HCT116 (cell line): ENCODE results near the gene PRKCH. TPM values are rescaled to one million over a fixed set of nuclear protein-coding genes. Genes with fewer than 3 reads are reported as not detected.

Experiments used
- ATAC-seq: fragments of 200-7000 bp; cut with Tn5 transposase; 2 replicates; pipeline ENCODE4 v1.9.1; 2020; ENCODE audit warnings: mild to moderate bottlenecking, moderate library complexity
- BruUV-seq: library from RNA; stranded (reverse); fragments of 400-500 nt; replicated peaks from 2 replicates; lab custom pipeline; 2021; lab: Mats Ljungman, UMichigan
- CTCF ChIA-PET: fragments of 300-600 bp; sonication (Branson Sonifier 250); formaldehyde crosslinking; loops from one replicate; lab custom pipeline; 2021; ENCODE audit warnings: antibody characterized with exemption; lab: Charles Lee
- POLR2A ChIA-PET: fragments of 300-600, 350-600 bp; sonication (Branson Sonifier 250); formaldehyde crosslinking; loops from one replicate; lab custom pipeline; 2021; ENCODE audit warnings: antibody characterized with exemption; lab: Charles Lee
- RAD21 ChIA-PET, 2 experiments: fragments of 300-600 bp; sonication (Branson Sonifier 250); formaldehyde crosslinking; loops; one replicate each; lab custom pipeline; 2023; ENCODE audit warnings: low total read pairs in 2 of 2; ENCODE audit not compliant: uncharacterized antibody in 2 of 2, unreplicated experiment in 2 of 2, low non-redundant PET in 1 of 2; lab: Charles Lee
- DNase-seq: peaks from one replicate; pipeline ENCODE4 v3.0.0-alpha.2; 2010; ENCODE audit warnings: low read depth, low spot score
- H2AFZ ChIP-seq: fragments of 200-600 bp; shearing (Covaris generic), sonication (generic); 2 replicates; pipeline ENCODE4 v1.6.1; 2017; ENCODE audit warnings: low read depth, mixed run types, mixed read lengths, antibody characterized with exemption, low read length; ENCODE audit not compliant: poor library complexity, severe bottlenecking
- H3K27ac ChIP-seq: 2 replicates; pipeline ENCODE4 v1.5.1; 2012; ENCODE audit warnings: low read depth, low read length
- H3K27me3 ChIP-seq: fragments of 200-600 bp; sonication (generic); 2 replicates; pipeline ENCODE4 v1.6.1; 2016; ENCODE audit warnings: mixed run types, low read length, mixed read lengths; ENCODE audit not compliant: insufficient read depth
- H3K36me3 ChIP-seq, 2 experiments: fragments of 200-500 bp in 1 of 2; fragments of 200-600 bp in 1 of 2; sonication (Bioruptor generic) in 1 of 2; sonication (generic) in 1 of 2; 2 replicates each; pipeline versions ENCODE4 v1.5.1 to v1.6.1; 2014 to 2016; ENCODE audit warnings: low read length in 2 of 2, inconsistent platforms in 1 of 2, mixed read lengths in 1 of 2, mixed run types in 1 of 2; ENCODE audit not compliant: insufficient read depth in 2 of 2, control insufficient read depth in 1 of 2
- H3K4me1 ChIP-seq, 2 experiments: fragments of 200-600 bp in 1 of 2; sonication (generic) in 1 of 2; 2 replicates each; pipeline versions ENCODE4 v1.5.1 to v1.6.1; 2012 to 2017; ENCODE audit warnings: low read length in 2 of 2, inconsistent platforms in 1 of 2, mild to moderate bottlenecking in 1 of 2, mixed read lengths in 1 of 2, mixed run types in 1 of 2, moderate library complexity in 1 of 2; ENCODE audit not compliant: insufficient read depth in 2 of 2, control insufficient read depth in 1 of 2
- H3K4me2 ChIP-seq: fragments of 200-600 bp; sonication (generic); 2 replicates; pipeline ENCODE4 v1.6.1; 2017; ENCODE audit warnings: mixed run types, low read length, mixed read lengths
- H3K4me3 ChIP-seq, 2 experiments: fragments of 200-600 bp in 1 of 2; sonication (generic) in 1 of 2; replicated peaks in 1 of 2; 2 replicates each; pipeline ENCODE4 v1.5.1; 2011 to 2016; ENCODE audit warnings: low read length in 2 of 2, control low read depth in 1 of 2, low read depth in 1 of 2, mild to moderate bottlenecking in 1 of 2, mixed read lengths in 1 of 2, mixed run types in 1 of 2
- H3K79me2 ChIP-seq: fragments of 200-600 bp; sonication (generic); 2 replicates; pipeline ENCODE4 v1.6.1; 2017; ENCODE audit warnings: mild to moderate bottlenecking, mixed run types, low read length, moderate library complexity, mixed read lengths; ENCODE audit not compliant: insufficient read depth
- H3K9ac ChIP-seq: fragments of 200-600 bp; sonication (generic); 2 replicates; pipeline ENCODE4 v1.6.1; 2016; ENCODE audit warnings: low read length, mixed read lengths
- H3K9me2 ChIP-seq: fragments of 200-600 bp; sonication (generic), shearing (Covaris generic); 2 replicates; pipeline ENCODE4 v1.6.1; 2017; ENCODE audit warnings: mixed run types, mild to moderate bottlenecking, moderate library complexity; ENCODE audit not compliant: insufficient read depth
- H3K9me3 ChIP-seq, 2 experiments: fragments of 200-500 bp in 1 of 2; fragments of 200-600 bp in 1 of 2; sonication (Bioruptor generic) in 1 of 2; sonication (generic) in 1 of 2; 2 replicates each; pipeline ENCODE4 v1.6.1; 2014 to 2017; ENCODE audit warnings: low read length in 2 of 2, mixed read lengths in 2 of 2, inconsistent platforms in 1 of 2, low read depth in 1 of 2, mild to moderate bottlenecking in 1 of 2, mixed run types in 1 of 2, moderate library complexity in 1 of 2; ENCODE audit not compliant: control insufficient read depth in 1 of 2, insufficient read depth in 1 of 2
- H4K20me1 ChIP-seq: fragments of 200-600 bp; sonication (generic), shearing (Covaris generic); 2 replicates; pipeline ENCODE4 v1.6.1; 2017; ENCODE audit warnings: mixed run types, mild to moderate bottlenecking, moderate library complexity; ENCODE audit not compliant: insufficient read depth
- CBX3 ChIP-seq: IDR thresholded peaks from 2 replicates; pipeline ENCODE4 v1.6.1; 2012; ENCODE audit warnings: low read depth
- CEBPB ChIP-seq: IDR thresholded peaks from 2 replicates; pipeline ENCODE4 v1.6.1; 2012; ENCODE audit warnings: low read depth
- CTCF ChIP-seq, 3 experiments: fragments of 200-600 bp in 1 of 3; sonication (generic) in 1 of 3; IDR thresholded peaks in 2 of 3; conservative IDR thresholded peaks in 1 of 3; 2 replicates each; pipeline ENCODE4 v1.5.1; 2012 to 2017; ENCODE audit warnings: low read depth in 2 of 3, low read length in 2 of 3, antibody characterized with exemption in 1 of 3, borderline replicate concordance in 1 of 3, control low read depth in 1 of 3, mild to moderate bottlenecking in 1 of 3, mixed read lengths in 1 of 3, mixed run types in 1 of 3, moderate library complexity in 1 of 3; ENCODE audit not compliant: insufficient read depth in 1 of 3
- EGR1 ChIP-seq: IDR thresholded peaks from 2 replicates; pipeline ENCODE4 v1.6.1; 2012; ENCODE audit warnings: low read depth
- EZH2 ChIP-seq: fragments of 200-600 bp; sonication (generic); IDR thresholded peaks from 2 replicates; pipeline ENCODE4 v1.6.1; 2017; ENCODE audit warnings: antibody characterized with exemption, mixed run types
- EZH2phosphoT487 ChIP-seq: fragments of 200-600 bp; IDR thresholded peaks from 2 replicates; pipeline ENCODE4 v1.6.1; 2018; ENCODE audit warnings: antibody characterized with exemption, borderline replicate concordance
- FOSL1 ChIP-seq: IDR thresholded peaks from 2 replicates; pipeline ENCODE4 v1.6.1; 2012; ENCODE audit warnings: low read depth
- RAD21 ChIP-seq: IDR thresholded peaks from 2 replicates; pipeline ENCODE4 v1.6.1; 2012; ENCODE audit warnings: low read depth, mild to moderate bottlenecking
- SIN3A ChIP-seq: IDR thresholded peaks from 2 replicates; pipeline ENCODE4 v1.6.1; 2012; ENCODE audit warnings: low read depth
- SRF ChIP-seq: IDR thresholded peaks from 2 replicates; pipeline ENCODE4 v1.6.1; 2012; ENCODE audit warnings: low read depth
- YY1 ChIP-seq: IDR thresholded peaks from 2 replicates; pipeline ENCODE4 v1.6.1; 2011; ENCODE audit warnings: low read length, low read depth, moderate library complexity, mild to moderate bottlenecking; ENCODE audit not compliant: insufficient replicate concordance; ENCODE audit errors: extremely low read depth
- intact Hi-C: fragments of 100-400 bp; cut with micrococcal nuclease; formaldehyde crosslinking; loops from 2 replicates; pipeline ENCODE4 v1.10.0; 2022
- total RNA-seq: library from RNA; stranded (reverse); gene quantifications from one replicate; pipeline ENCODE4 v1.2.1, GENCODE V29; 2021; ENCODE audit not compliant: unreplicated experiment
- TF ChIP-seq, protein P1 (sequence below): IDR thresholded peaks from 2 replicates; pipeline ENCODE4 v1.6.1; 2012

PRKCH gene
- total RNA-seq, 1 experiment from 2014 or later, result 16.6 TPM

DNA sequence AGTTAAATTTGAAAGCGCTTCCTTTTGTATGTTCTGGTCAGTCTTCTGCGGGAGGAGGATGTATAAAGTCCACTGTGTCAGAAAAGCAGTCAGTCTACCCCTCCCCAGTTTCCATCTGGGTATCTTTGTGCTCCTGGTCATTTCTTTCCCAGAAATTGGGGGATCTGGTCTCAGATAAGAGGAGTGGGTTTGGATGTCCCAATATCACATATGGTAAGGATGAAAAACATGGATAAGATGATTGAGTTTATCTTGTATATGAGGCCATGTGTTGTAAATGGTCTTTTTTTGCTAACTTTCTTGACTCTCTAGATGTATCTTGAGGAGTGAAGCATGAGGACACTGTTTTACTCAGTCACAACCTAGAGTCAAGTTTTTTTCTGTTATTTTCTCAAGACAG is 187.1 kb downstream of the PRKCH start:
- Histone ChIP-seq H3K27ac (no peak overlapping the region), H3K9ac (no peak overlapping the region), H3K4me1 (peaks cover 21 to 32% of the 10 kb centered on the region in 2 experiments), H2AFZ (no peak overlapping the region), H4K20me1 (no peaks in the 10 kb centered on the region), H3K9me3 (no peaks in the 10 kb centered on the region), H3K27me3 (no peaks in the 10 kb centered on the region), H3K36me3 (no peaks in the 10 kb centered on the region), H3K79me2 (no peaks in the 10 kb centered on the region), H3K4me3 (no peak overlapping the region)
- ChIA-PET CTCF (no interaction called here), RAD21 (no interaction called here), POLR2A (no interaction called here)
- intact Hi-C loops, result no loop called here
- ATAC-seq (no peak), DNase-seq (no peak)
- no TSS peak for BruUV-seq
- TF ChIP-seq YY1 (no peak), CBX3 (no peak), SIN3A (no peak), RAD21 (no peak), EGR1 (no peak), CTCF (IDR thresholded peaks at IDR 0.05 in 2 of 3, conservative IDR thresholded peaks at IDR 0.05 in 1 of 3; ENCODE audit: borderline replicate concordance in 1 of 3, insufficient read depth in 1 of 3, low read depth in 2 of 3, low read length in 2 of 3) (no peak), EZH2 (no peak), EZH2phosphoT487 (no peak), CEBPB (no peak), SRF (no peak), FOSL1 (no peak)
- TF ChIP-seq, protein P1, sequence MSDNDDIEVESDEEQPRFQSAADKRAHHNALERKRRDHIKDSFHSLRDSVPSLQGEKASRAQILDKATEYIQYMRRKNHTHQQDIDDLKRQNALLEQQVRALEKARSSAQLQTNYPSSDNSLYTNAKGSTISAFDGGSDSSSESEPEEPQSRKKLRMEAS, result no peak
- TF ChIP-seq, all 23 proteins: peak for 0
- Histone ChIP-seq H3K4me2 (no peak overlapping the region), H3K9me2 (no peaks in the 10 kb centered on the region)
